PFSK-1 (cell line): ENCODE data around the gene ANKS3.

Experiments used
- FOXP2 ChIP-seq: optimal IDR thresholded peaks from 2 replicates; pipeline ENCODE3; 2011; ENCODE audit warnings: borderline replicate concordance, control low read depth, inconsistent platforms; ENCODE audit not compliant: insufficient read depth; ENCODE audit errors: extremely low read length, extremely low read depth
- POLR2AphosphoS5 ChIP-seq: IDR thresholded peaks from 2 replicates; pipeline ENCODE4 v1.6.1; 2012; ENCODE audit warnings: low read depth, mild to moderate bottlenecking, control low read depth, low read length, moderate library complexity
- REST ChIP-seq, 2 experiments: IDR thresholded peaks; 2 replicates each; pipeline versions ENCODE4 v1.6.1 to v1.8.0; 2011 to 2012; ENCODE audit warnings: low read depth in 2 of 2, low read length in 2 of 2, control low read depth in 1 of 2, inconsistent platforms in 1 of 2, mild to moderate bottlenecking in 1 of 2, moderate library complexity in 1 of 2; ENCODE audit not compliant: insufficient read depth in 1 of 2
- SIN3A ChIP-seq: IDR thresholded peaks from 2 replicates; pipeline ENCODE4 v1.6.1; 2012; ENCODE audit warnings: mild to moderate bottlenecking, low read length, moderate library complexity, borderline replicate concordance; ENCODE audit not compliant: insufficient read depth
- TAF1 ChIP-seq: IDR thresholded peaks from 2 replicates; pipeline ENCODE4 v1.6.1; 2012; ENCODE audit warnings: low read length, control low read depth, borderline replicate concordance; ENCODE audit not compliant: insufficient read depth

ANKS3 gene

GRCh38 chr16:4679850-4680636 is 54.0 kb downstream of the ANKS3 start:
- TF ChIP-seq TAF1: no peak
- peak; percentile 70; the same call in 1 of the 2 replicates for TF ChIP-seq SIN3A
- TF ChIP-seq REST (IDR thresholded peaks at IDR 0.05; ENCODE audit: insufficient read depth in 1 of 2, low read depth in 2 of 2, low read length in 2 of 2): no peak
- TF ChIP-seq POLR2AphosphoS5: peak; percentile 59
- no peak for TF ChIP-seq FOXP2

GRCh38 chr16:4679156-4679849 is 54.8 kb downstream of the ANKS3 start:
- no peak for TF ChIP-seq REST (IDR thresholded peaks at IDR 0.05; ENCODE audit: insufficient read depth in 1 of 2, low read depth in 2 of 2, low read length in 2 of 2)
- no peak for TF ChIP-seq FOXP2
- no peak for TF ChIP-seq SIN3A
- no peak for TF ChIP-seq POLR2AphosphoS5
- no peak for TF ChIP-seq TAF1

- TF ChIP-seq TAF1 (no peak), POLR2AphosphoS5 (no peak), SIN3A (no peak), REST (IDR thresholded peaks at IDR 0.05; ENCODE audit: insufficient read depth in 1 of 2, low read depth in 2 of 2, low read length in 2 of 2) (no peak), FOXP2 (no peak)
Measured at GRCh38 chr16:4678596-4678995, 55.5 kb downstream of the ANKS3 start.

- TF ChIP-seq TAF1: no peak
- TF ChIP-seq FOXP2: no peak
- TF ChIP-seq SIN3A: no peak
- no peak for TF ChIP-seq REST (IDR thresholded peaks at IDR 0.05; ENCODE audit: insufficient read depth in 1 of 2, low read depth in 2 of 2, low read length in 2 of 2)
- no peak for TF ChIP-seq POLR2AphosphoS5
Measured at GRCh38 chr16:4677994-4678393, 56.1 kb downstream of the ANKS3 start.
